PC-9 (cell line): ENCODE measurements around the gene SUPT3H. TPM values are rescaled to one million over a fixed set of nuclear protein-coding genes. Genes with fewer than 3 reads are reported as not detected.

ENCODE experiments used
- BruUV-seq: library from RNA; stranded (reverse); fragments of 400-500 nt; replicated peaks from 2 replicates; lab custom pipeline; 2021; lab: Mats Ljungman, UMichigan
- CTCF ChIA-PET: fragments of 300-600 bp; sonication (Branson Sonifier 250); formaldehyde crosslinking; loops from one replicate; lab custom pipeline; 2022; ENCODE audit warnings: antibody characterized with exemption; lab: Charles Lee
- POLR2A ChIA-PET: fragments of 300-600 bp; sonication (Branson Sonifier 250); formaldehyde crosslinking; loops from one replicate; lab custom pipeline; 2022; ENCODE audit warnings: antibody characterized with exemption; ENCODE audit not compliant: unreplicated experiment; lab: Charles Lee
- DNase-seq, 2 experiments: peaks; one replicate each; pipeline versions ENCODE4 v3.0.0 to v3.0.0-alpha.2; 2015 to 2022; ENCODE audit warnings: mixed read lengths in 1 of 2
- H2AFZ ChIP-seq: fragments of 200-600 bp; sonication (generic); 2 replicates; pipeline ENCODE4 v1.8.1; 2017; ENCODE audit warnings: antibody characterized with exemption
- H3F3A ChIP-seq: fragments of 200-600 bp; sonication (generic); 2 replicates; pipeline ENCODE4 v1.8.1; 2017; ENCODE audit warnings: antibody characterized with exemption, mild to moderate bottlenecking, low read depth; ENCODE audit not compliant: insufficient read depth
- H3K27ac ChIP-seq: fragments of 200-600 bp; sonication (generic); 2 replicates; pipeline ENCODE4 v1.6.1; 2016; ENCODE audit warnings: mixed run types
- H3K27me3 ChIP-seq: fragments of 200-600 bp; sonication (generic); 2 replicates; pipeline ENCODE4 v1.6.1; 2016; ENCODE audit warnings: low read depth, mixed run types; ENCODE audit not compliant: insufficient read depth
- H3K36me3 ChIP-seq: fragments of 200-600 bp; sonication (generic); 2 replicates; pipeline ENCODE4 v1.6.1; 2016; ENCODE audit warnings: low read depth, mixed run types
- H3K4me1 ChIP-seq: fragments of 200-600 bp; sonication (generic); replicated peaks from 2 replicates; pipeline ENCODE4 v1.6.1; 2016; ENCODE audit warnings: mixed run types; ENCODE audit not compliant: insufficient read depth
- H3K4me2 ChIP-seq: fragments of 200-600 bp; sonication (generic); 2 replicates; pipeline ENCODE4 v1.6.1; 2017; ENCODE audit warnings: mixed run types
- H3K4me3 ChIP-seq: fragments of 200-600 bp; sonication (generic); 2 replicates; pipeline ENCODE4 v1.6.1; 2016; ENCODE audit warnings: mixed run types
- H3K79me2 ChIP-seq: fragments of 200-600 bp; sonication (generic); 2 replicates; pipeline ENCODE4 v1.6.1; 2017; ENCODE audit warnings: low read depth, mixed run types
- H3K9me2 ChIP-seq: fragments of 200-600 bp; sonication (generic); 2 replicates; pipeline ENCODE4 v1.8.1; 2017; ENCODE audit warnings: mild to moderate bottlenecking; ENCODE audit not compliant: insufficient read depth
- H3K9me3 ChIP-seq: fragments of 200-600 bp; sonication (generic); 2 replicates; pipeline ENCODE4 v1.8.1; 2016; ENCODE audit warnings: low read depth; ENCODE audit not compliant: insufficient read depth
- H4K20me1 ChIP-seq: fragments of 200-600 bp; sonication (generic); 2 replicates; pipeline ENCODE4 v1.8.1; 2017; ENCODE audit not compliant: insufficient read depth
- EZH2 ChIP-seq: fragments of 200-600 bp; sonication (generic); IDR thresholded peaks from 2 replicates; pipeline ENCODE4 v1.8.0; 2017; ENCODE audit warnings: antibody characterized with exemption, low read depth
- intact Hi-C: fragments of 100-400 bp; cut with micrococcal nuclease; formaldehyde crosslinking; loops from one replicate; pipeline ENCODE4 v1.10.0; 2022; ENCODE audit not compliant: unreplicated experiment
- total RNA-seq: library from RNA; stranded (reverse); gene quantifications from 2 replicates; pipeline ENCODE4 v1.2.3, GENCODE V29; 2021
- TF ChIP-seq, protein P1 (sequence below): fragments of 200-600 bp; sonication (generic); conservative IDR thresholded peaks from 2 replicates; pipeline ENCODE4 v1.6.1; 2017; ENCODE audit warnings: mixed run types, antibody characterized with exemption, mild to moderate bottlenecking, moderate library complexity

The SUPT3H gene
- total RNA-seq, 1 experiment from 2014 or later: 9.2 TPM

- Histone ChIP-seq H3K27me3 (no peaks in the 10 kb centered on the region), H3K27ac (no peak overlapping the region), H4K20me1 (no peaks in the 10 kb centered on the region), H3K4me1 (no peaks in the 10 kb centered on the region), H3K36me3 (0 out of 2 replicates have a peak, but pooled peaks cover 5% of the 10 kb centered on the region), H3K4me2 (no peak overlapping the region), H2AFZ (no peak overlapping the region), H3F3A (no peaks in the 10 kb centered on the region), H3K4me3 (no peak overlapping the region), H3K9me3 (no peaks in the 10 kb centered on the region), H3K9me2 (no peaks in the 10 kb centered on the region), H3K79me2 (no peaks in the 10 kb centered on the region)
- CTCF ChIA-PET: no interaction called here
- BruUV-seq: no TSS peak
- TF ChIP-seq EZH2: no peak
- TF ChIP-seq, protein P1, sequence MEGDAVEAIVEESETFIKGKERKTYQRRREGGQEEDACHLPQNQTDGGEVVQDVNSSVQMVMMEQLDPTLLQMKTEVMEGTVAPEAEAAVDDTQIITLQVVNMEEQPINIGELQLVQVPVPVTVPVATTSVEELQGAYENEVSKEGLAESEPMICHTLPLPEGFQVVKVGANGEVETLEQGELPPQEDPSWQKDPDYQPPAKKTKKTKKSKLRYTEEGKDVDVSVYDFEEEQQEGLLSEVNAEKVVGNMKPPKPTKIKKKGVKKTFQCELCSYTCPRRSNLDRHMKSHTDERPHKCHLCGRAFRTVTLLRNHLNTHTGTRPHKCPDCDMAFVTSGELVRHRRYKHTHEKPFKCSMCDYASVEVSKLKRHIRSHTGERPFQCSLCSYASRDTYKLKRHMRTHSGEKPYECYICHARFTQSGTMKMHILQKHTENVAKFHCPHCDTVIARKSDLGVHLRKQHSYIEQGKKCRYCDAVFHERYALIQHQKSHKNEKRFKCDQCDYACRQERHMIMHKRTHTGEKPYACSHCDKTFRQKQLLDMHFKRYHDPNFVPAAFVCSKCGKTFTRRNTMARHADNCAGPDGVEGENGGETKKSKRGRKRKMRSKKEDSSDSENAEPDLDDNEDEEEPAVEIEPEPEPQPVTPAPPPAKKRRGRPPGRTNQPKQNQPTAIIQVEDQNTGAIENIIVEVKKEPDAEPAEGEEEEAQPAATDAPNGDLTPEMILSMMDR: no peak
- DNase-seq: no peak
- intact Hi-C loops: no loop called here
- POLR2A ChIA-PET: no interaction called here
Observed at GRCh38 chr6:45366534-45366933, 11.2 kb downstream of the SUPT3H start.

- no peak for DNase-seq
- Histone ChIP-seq H3K9me3 (no peaks in the 10 kb centered on the region), H3K36me3 (0 out of 2 replicates have a peak, but pooled peaks cover 5% of the 10 kb centered on the region), H3K4me1 (no peaks in the 10 kb centered on the region), H3K27me3 (no peaks in the 10 kb centered on the region), H2AFZ (no peak overlapping the region), H3K4me2 (no peak overlapping the region), H3K4me3 (no peak overlapping the region), H4K20me1 (no peaks in the 10 kb centered on the region), H3K79me2 (no peaks in the 10 kb centered on the region), H3K9me2 (no peaks in the 10 kb centered on the region), H3F3A (no peaks in the 10 kb centered on the region), H3K27ac (no peak overlapping the region)
- intact Hi-C loops: no loop called here
- ChIA-PET POLR2A (no interaction called here), CTCF (no interaction called here)
- TF ChIP-seq, protein P1: no peak
- TF ChIP-seq EZH2: no peak
- no TSS peak for BruUV-seq
Observed at GRCh38 chr6:45365036-45365435, 12.7 kb downstream of the SUPT3H start.

- intact Hi-C loops: no loop called here
- no peak overlapping the region for H3K4me2 ChIP-seq
- H3K27me3 ChIP-seq: no peaks in the 10 kb centered on the region
- no peaks in the 10 kb centered on the region for H3K9me3 ChIP-seq
- no peaks in the 10 kb centered on the region for H3F3A ChIP-seq
- no peak overlapping the region for H3K4me3 ChIP-seq
- TF ChIP-seq, protein P1: no peak
- no peak for TF ChIP-seq EZH2
- no peak overlapping the region for H3K27ac ChIP-seq
- H3K79me2 ChIP-seq: no peaks in the 10 kb centered on the region
- DNase-seq: no peak
- H2AFZ ChIP-seq: no peak overlapping the region
- no TSS peak for BruUV-seq
- H3K4me1 ChIP-seq: no peaks in the 10 kb centered on the region
- H4K20me1 ChIP-seq: no peaks in the 10 kb centered on the region
- POLR2A ChIA-PET: no interaction called here
- H3K9me2 ChIP-seq: no peaks in the 10 kb centered on the region
- 0 out of 2 replicates have a peak, but pooled peaks cover 5% of the 10 kb centered on the region for H3K36me3 ChIP-seq
- CTCF ChIA-PET: no interaction called here
Observed at GRCh38 chr6:45364466-45364865, 13.3 kb downstream of the SUPT3H start.
